OCI-LY3 (cell line): ENCODE data around the gene ZSCAN25.
"Not testable (repeated sequence)": the region's sequence is repeated elsewhere in the genome, so short reads cannot be mapped to it uniquely, and the experiment has no call there.

Experiments
- H2AFZ ChIP-seq: fragments of 200-600, 300-600 bp; shearing (Covaris generic); 2 replicates; pipeline ENCODE4 v1.6.0; 2014; ENCODE audit warnings: antibody characterized with exemption, low read depth, low read length
- H3K27ac ChIP-seq: fragments of 200-600, 300-600 bp; sonication (generic); 2 replicates; pipeline ENCODE4 v1.5.1; 2014; ENCODE audit warnings: mild to moderate bottlenecking, low read length, moderate library complexity, mixed read lengths
- H3K27me3 ChIP-seq: fragments of 200-600, 300-600 bp; sonication (generic); 2 replicates; pipeline ENCODE4 v1.6.1; 2014; ENCODE audit warnings: low read depth, low read length, mixed read lengths
- H3K36me3 ChIP-seq: fragments of 200-600, 300-600 bp; sonication (generic); replicated peaks from 2 replicates; pipeline ENCODE3; 2014; ENCODE audit warnings: low read depth, low read length, mixed read lengths
- H3K4me1 ChIP-seq: fragments of 300-600, 200-600 bp; sonication (generic); 2 replicates; pipeline ENCODE4 v1.6.1; 2014; ENCODE audit warnings: low read length, mixed read lengths
- H3K4me2 ChIP-seq: fragments of 200-600, 300-600 bp; sonication (generic); 2 replicates; pipeline ENCODE4 v1.6.1; 2014; ENCODE audit warnings: low read length, mixed read lengths
- H3K4me3 ChIP-seq: fragments of 300-600, 200-600 bp; sonication (generic); 2 replicates; pipeline ENCODE4 v1.5.1; 2014; ENCODE audit warnings: antibody characterized with exemption, mild to moderate bottlenecking, low read length, moderate library complexity
- H3K79me2 ChIP-seq: fragments of 300-600, 200-600 bp; shearing (Covaris generic); 2 replicates; pipeline ENCODE4 v1.6.1; 2014; ENCODE audit warnings: mild to moderate bottlenecking, low read length, mixed read lengths
- H3K9ac ChIP-seq: fragments of 300-600, 200-600 bp; shearing (Covaris generic); 2 replicates; pipeline ENCODE4 v1.6.0; 2014; ENCODE audit warnings: mild to moderate bottlenecking, low read length, moderate library complexity
- H3K9me3 ChIP-seq: fragments of 200-600, 300-600 bp; shearing (Covaris generic); 2 replicates; pipeline ENCODE4 v1.6.1; 2014; ENCODE audit warnings: low read length, mixed read lengths; ENCODE audit not compliant: insufficient read depth
- H4K20me1 ChIP-seq: fragments of 200-600, 300-600 bp; sonication (generic); 2 replicates; pipeline ENCODE4 v1.6.1; 2016; ENCODE audit warnings: low read length, mixed read lengths; ENCODE audit not compliant: insufficient read depth
- CTCF ChIP-seq: fragments of 200-600, 300-600 bp; sonication (generic); IDR thresholded peaks from 2 replicates; pipeline ENCODE4 v1.5.1; 2014; ENCODE audit warnings: antibody characterized with exemption, low read length, low read depth
- EZH2phosphoT487 ChIP-seq: fragments of 200-600 bp; shearing (Covaris generic); IDR thresholded peaks from 2 replicates; pipeline ENCODE4 v1.6.1; 2018; ENCODE audit warnings: antibody characterized with exemption, mixed run types, low read depth

Gene ZSCAN25

GRCh38 chr7:99648843-99649242 lies 32.1 kb downstream of the ZSCAN25 start:
- TF ChIP-seq EZH2phosphoT487: no peak
- TF ChIP-seq CTCF: no peak
- Histone ChIP-seq H3K27me3 (no peaks in the 10 kb centered on the region), H2AFZ (no peak overlapping the region), H3K9ac (no peak overlapping the region), H3K4me1 (no peaks in the 10 kb centered on the region), H3K36me3 (no peaks in the 10 kb centered on the region), H4K20me1 (no peaks in the 10 kb centered on the region), H3K27ac (no peak overlapping the region), H3K4me3 (no peak overlapping the region), H3K9me3 (no peaks in the 10 kb centered on the region), H3K79me2 (no peaks in the 10 kb centered on the region), H3K4me2 (no peak overlapping the region)

GRCh38 chr7:99651290-99651689 lies 34.5 kb downstream of the ZSCAN25 start:
- H3K36me3 ChIP-seq: no peaks in the 10 kb centered on the region

DNA sequence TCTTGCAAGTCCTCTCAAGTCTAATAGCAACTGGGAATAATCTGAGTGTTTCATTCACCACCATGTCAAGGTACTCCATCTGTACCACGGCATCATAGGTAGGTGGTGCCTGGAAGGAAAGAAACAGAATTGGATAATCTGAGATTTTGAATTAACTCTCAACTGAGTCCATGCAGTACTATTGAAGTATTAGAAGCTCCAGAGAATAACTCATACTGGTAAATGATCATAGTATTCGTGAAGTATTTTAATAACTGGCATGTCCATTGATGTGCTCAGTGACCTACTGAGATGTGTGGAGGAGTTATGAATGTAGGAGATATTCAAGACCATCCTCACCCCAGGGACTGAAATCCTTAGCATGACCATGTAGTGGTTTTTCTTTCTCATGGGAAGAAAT lies 35.9 kb downstream of the ZSCAN25 start:
- no peak overlapping the region for H3K4me3 ChIP-seq
- H3K9me3 ChIP-seq: no peaks in the 10 kb centered on the region
- no peak overlapping the region for H3K9ac ChIP-seq
- H4K20me1 ChIP-seq: no peaks in the 10 kb centered on the region
- H3K4me1 ChIP-seq: no peaks in the 10 kb centered on the region
- no peaks in the 10 kb centered on the region for H3K27me3 ChIP-seq
- H3K27ac ChIP-seq: no peak overlapping the region
- H3K4me2 ChIP-seq: no peak overlapping the region
- H3K79me2 ChIP-seq: no peaks in the 10 kb centered on the region
- H3K36me3 ChIP-seq: no peaks in the 10 kb centered on the region
- TF ChIP-seq EZH2phosphoT487 (no peak), CTCF (no peak)
- no peak overlapping the region for H2AFZ ChIP-seq

More at GRCh38 chr7:99651290-99651689, 34.5 kb downstream of the ZSCAN25 start:
- no peak overlapping the region for H3K9ac ChIP-seq
- H3K27me3 ChIP-seq: no peaks in the 10 kb centered on the region
- no peaks in the 10 kb centered on the region for H4K20me1 ChIP-seq
- H3K79me2 ChIP-seq: no peaks in the 10 kb centered on the region
- no peak overlapping the region for H3K27ac ChIP-seq
- TF ChIP-seq EZH2phosphoT487 (no peak), CTCF (no peak)
- no peak overlapping the region for H2AFZ ChIP-seq
- H3K4me3 ChIP-seq: no peak overlapping the region
- no peaks in the 10 kb centered on the region for H3K9me3 ChIP-seq
- H3K4me2 ChIP-seq: no peak overlapping the region
- no peaks in the 10 kb centered on the region for H3K4me1 ChIP-seq

- not testable (repeated sequence) for H3K9ac ChIP-seq, H2AFZ ChIP-seq, H3K27me3 ChIP-seq, H3K4me2 ChIP-seq, H4K20me1 ChIP-seq, H3K79me2 ChIP-seq, H3K4me3 ChIP-seq, H3K4me1 ChIP-seq, H3K27ac ChIP-seq, H3K9me3 ChIP-seq, H3K36me3 ChIP-seq
These were observed 36.5 kb downstream of the ZSCAN25 start for GRCh38 chr7:99653269-99653668.

- no peak overlapping the region for H3K4me2 ChIP-seq
- H3K27ac ChIP-seq: no peak overlapping the region
- no peak for TF ChIP-seq CTCF
- TF ChIP-seq EZH2phosphoT487: no peak
- H3K4me1 ChIP-seq: no peaks in the 10 kb centered on the region
- H3K4me3 ChIP-seq: no peak overlapping the region
- H3K9me3 ChIP-seq: no peaks in the 10 kb centered on the region
- no peak overlapping the region for H2AFZ ChIP-seq
- H4K20me1 ChIP-seq: no peaks in the 10 kb centered on the region
- no peaks in the 10 kb centered on the region for H3K27me3 ChIP-seq
- no peaks in the 10 kb centered on the region for H3K36me3 ChIP-seq
- no peaks in the 10 kb centered on the region for H3K79me2 ChIP-seq
- no peak overlapping the region for H3K9ac ChIP-seq
These were observed 37.0 kb downstream of the ZSCAN25 start for GRCh38 chr7:99653754-99654153.

DNA sequence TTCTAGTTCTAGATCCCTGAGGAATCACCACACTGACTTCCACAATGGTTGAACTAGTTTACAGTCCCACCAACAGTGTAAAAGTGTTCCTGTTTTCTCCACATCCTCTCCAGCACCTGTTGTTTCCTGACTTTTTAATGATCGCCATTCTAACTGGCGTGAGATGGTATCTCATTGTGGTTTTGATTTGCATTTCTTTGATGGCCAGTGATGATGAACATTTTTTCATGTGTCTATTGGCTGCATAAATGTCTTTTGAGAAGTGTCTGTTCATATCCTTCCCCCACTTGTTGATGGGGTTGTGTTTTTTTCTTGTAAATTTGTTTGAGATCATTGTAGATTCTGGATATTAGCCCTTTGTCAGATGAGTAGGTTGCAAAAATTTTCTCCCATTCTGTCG lies 37.9 kb downstream of the ZSCAN25 start:
- H4K20me1 ChIP-seq, H3K4me3 ChIP-seq, H3K79me2 ChIP-seq, H3K9ac ChIP-seq, H3K4me1 ChIP-seq, H2AFZ ChIP-seq, H3K4me2 ChIP-seq, H3K9me3 ChIP-seq, H3K27me3 ChIP-seq, H3K36me3 ChIP-seq, H3K27ac ChIP-seq: not testable (repeated sequence)

DNA sequence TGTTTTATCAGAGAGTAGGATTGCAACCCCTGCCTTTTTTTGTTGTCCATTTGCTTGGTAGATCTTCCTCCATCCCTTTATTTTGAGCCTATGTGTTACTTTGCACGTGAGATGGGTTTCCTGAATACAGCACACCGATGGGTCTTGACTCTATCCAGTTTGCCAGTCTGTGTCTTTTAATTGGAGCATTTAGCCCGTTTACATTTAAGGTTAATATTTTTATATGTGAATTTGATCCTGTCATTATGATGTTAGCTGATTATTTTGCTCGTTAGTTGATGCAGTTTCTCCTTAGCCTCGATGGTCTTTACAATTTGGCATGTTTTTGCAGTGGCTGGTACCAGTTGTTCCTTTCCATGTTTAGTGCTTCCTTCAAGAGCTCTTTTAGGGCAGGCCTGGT lies 41.1 kb downstream of the ZSCAN25 start:
- not testable (repeated sequence) for H3K9me3 ChIP-seq, H3K27ac ChIP-seq, H3K4me2 ChIP-seq, H3K79me2 ChIP-seq, H3K9ac ChIP-seq, H3K36me3 ChIP-seq, H2AFZ ChIP-seq, H3K4me1 ChIP-seq, H3K27me3 ChIP-seq, H4K20me1 ChIP-seq, H3K4me3 ChIP-seq
